Endometrial microvascular endothelial cells (primary cell): Measurements from ENCODE around the gene ZNF628. TPM values are rescaled to one million over a fixed set of nuclear protein-coding genes. Genes with fewer than 3 reads are reported as not detected.
"Not testable (repeated sequence)": the region's sequence is repeated elsewhere in the genome, so short reads cannot be mapped to it uniquely, and the experiment has no call there.

Experiments
- in situ Hi-C: cut with HindIII; loops from 2 replicates; pipeline ENCODE4 v1.10.0; 2017; ENCODE audit warnings: low sequenced_read_pairs, low pct_unique_long_range_greater_than_20kb; ENCODE audit errors: inconsistent ontology term
- total RNA-seq: library from RNA; depleted of rRNA; stranded (reverse); fragments of >200 nt; gene quantifications from one replicate; pipeline ENCODE4 v1.2.3, GENCODE V29; 2015; ENCODE audit errors: inconsistent ontology term

ZNF628 gene
- total RNA-seq, 1 donor from 2014 or later: 4.6 TPM

GRCh38 chr19:55490478-55491432, 14.3 kb downstream of the ZNF628 start:
- in situ Hi-C loops: no loop called here

- in situ Hi-C loops: no loop called here
Observed at GRCh38 chr19:55491546-55492360, 15.3 kb downstream of the ZNF628 start.

GRCh38 chr19:55492362-55492944, 16.0 kb downstream of the ZNF628 start:
- in situ Hi-C loops: no loop called here

GRCh38 chr19:55493052-55493644, 16.7 kb downstream of the ZNF628 start:
- in situ Hi-C loops: no loop called here

- in situ Hi-C loops: no loop called here
Observed at GRCh38 chr19:55493645-55494171, 17.3 kb downstream of the ZNF628 start.

GRCh38 chr19:55494172-55494761, 17.9 kb downstream of the ZNF628 start:
- in situ Hi-C loops: no loop called here

GRCh38 chr19:55495646-55496349, 19.4 kb downstream of the ZNF628 start:
- in situ Hi-C loops: no loop called here

- in situ Hi-C loops: not testable (repeated sequence)
Observed at GRCh38 chr19:55496820-55497219, 20.4 kb downstream of the ZNF628 start.

GRCh38 chr19:55497763-55498162, 21.3 kb downstream of the ZNF628 start:
- in situ Hi-C loops: no loop called here

- in situ Hi-C loops: no loop called here
Observed at GRCh38 chr19:55498246-55498840, 21.9 kb downstream of the ZNF628 start.

- in situ Hi-C loops: no loop called here
Observed at GRCh38 chr19:55500368-55500952, 24.0 kb downstream of the ZNF628 start.

- in situ Hi-C loops: no loop called here
Observed at GRCh38 chr19:55502197-55502952, 26.0 kb downstream of the ZNF628 start.

- in situ Hi-C loops: no loop called here
Observed at GRCh38 chr19:55503157-55503501, 26.7 kb downstream of the ZNF628 start.

- in situ Hi-C loops: no loop called here
Observed at GRCh38 chr19:55503502-55504251, 27.3 kb downstream of the ZNF628 start.

GRCh38 chr19:55504252-55504603, 27.8 kb downstream of the ZNF628 start:
- in situ Hi-C loops: no loop called here

- in situ Hi-C loops: no loop called here
Observed at GRCh38 chr19:55504981-55505380, 28.6 kb downstream of the ZNF628 start.
